ENCODE data around the gene GIPR.

Gene GIPR

DNA sequence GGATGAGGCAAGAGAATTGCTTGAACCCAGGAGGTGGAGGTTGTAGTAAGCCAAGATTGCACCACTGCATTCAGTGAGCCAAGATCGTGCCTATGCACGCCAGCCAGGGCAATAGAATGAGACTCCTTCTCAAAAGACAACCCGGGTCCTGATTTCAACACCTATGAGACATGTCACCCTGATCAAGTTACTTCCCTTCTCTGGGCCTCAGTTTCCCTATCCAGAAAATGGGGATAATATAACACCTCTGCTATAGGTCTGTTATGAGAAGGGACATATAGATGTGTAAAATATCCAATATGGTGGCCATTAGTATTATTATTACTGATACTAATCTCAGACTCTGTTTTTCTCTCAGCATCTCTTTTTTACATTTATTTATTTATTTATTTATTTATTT, 12.9 kb upstream of the GIPR start:
- no peak for DNase-seq (ENCODE audit: low read depth)
- no peak overlapping the region for H3K4me3 ChIP-seq (ENCODE audit: low read depth, low read length)
- no peak for TF ChIP-seq POLR2A (IDR thresholded peaks at IDR 0.05; ENCODE audit: extremely low read depth, insufficient read length)

DNA sequence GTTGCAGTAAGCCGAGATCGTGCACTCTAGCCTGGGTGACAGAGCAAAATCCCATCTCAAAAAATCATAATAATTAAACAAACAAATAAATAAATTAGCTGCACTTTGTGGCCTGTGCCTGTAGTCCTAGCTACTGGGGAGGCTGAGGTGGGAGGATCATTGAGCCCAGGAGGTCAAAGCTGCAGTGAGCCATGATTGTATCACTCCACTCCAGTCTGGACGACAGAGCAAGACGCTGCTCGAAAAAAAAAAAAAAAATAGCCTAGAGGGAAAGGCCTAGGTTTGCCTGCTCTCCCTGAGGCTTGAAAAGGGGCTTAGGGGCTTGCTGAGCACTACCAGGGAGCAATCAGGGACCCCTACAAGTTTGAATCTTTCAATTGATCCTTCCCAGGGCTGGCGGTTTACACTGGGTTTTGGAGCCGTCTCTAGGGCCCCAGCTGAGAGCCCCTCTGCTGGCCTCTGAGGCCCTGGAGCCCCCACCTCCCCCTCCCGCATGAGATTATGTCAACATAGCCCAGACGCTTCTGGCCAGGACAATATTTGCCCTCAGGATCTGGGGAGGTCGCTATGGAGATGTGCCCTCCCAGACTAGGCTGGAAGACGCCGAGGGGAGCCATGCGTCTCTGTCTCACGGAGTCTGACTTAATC, 10.4 kb upstream of the GIPR start:
- DNase-seq (ENCODE audit: low read depth): no peak
- TF ChIP-seq MYC (IDR thresholded peaks at IDR 0.05; ENCODE audit: low read depth, low read length): no peak
- no peak overlapping the region for H3K4me3 ChIP-seq (ENCODE audit: low read depth, low read length)

DNA sequence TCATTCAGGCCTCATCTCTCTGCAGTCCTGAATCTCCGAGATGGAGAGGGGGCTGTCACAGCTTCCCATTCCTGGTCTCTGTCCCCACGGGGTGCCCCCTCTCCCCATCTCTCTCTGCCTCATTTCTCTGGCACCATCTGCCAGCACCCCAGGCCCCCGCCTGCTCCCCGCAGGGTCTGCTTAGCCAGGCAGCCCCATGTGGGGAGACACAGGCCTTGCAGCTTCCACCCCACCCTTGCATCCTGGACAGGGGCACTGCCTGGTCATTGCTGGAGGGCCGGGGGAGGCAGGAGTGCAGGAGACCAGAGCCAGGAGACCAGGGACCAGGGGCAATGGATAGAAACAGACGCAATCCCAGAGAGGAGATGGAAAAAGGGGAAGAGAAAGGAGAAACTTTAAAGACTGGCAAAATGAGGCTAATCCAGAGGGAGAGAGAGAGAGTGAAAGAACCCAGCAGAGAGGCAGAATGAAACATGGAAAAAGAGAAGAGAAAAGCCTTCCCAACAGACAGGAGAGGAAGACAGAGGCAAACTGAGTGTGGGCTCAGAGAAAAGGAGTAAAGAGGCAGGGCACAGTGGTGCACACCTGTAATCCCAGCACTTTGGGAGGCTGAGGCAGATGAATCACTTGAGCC, 8.8 kb upstream of the GIPR start:
- TF ChIP-seq CTCF (IDR thresholded peaks at IDR 0.05; ENCODE audit: low read depth, low read length) (no peak), POLR2A (IDR thresholded peaks at IDR 0.05; ENCODE audit: extremely low read depth, insufficient read length) (no peak), MYC (IDR thresholded peaks at IDR 0.05; ENCODE audit: low read depth, low read length) (no peak), MAX (IDR thresholded peaks at IDR 0.05; ENCODE audit: low read depth, low read length) (no peak)
- H3K4me3 ChIP-seq (ENCODE audit: low read depth, low read length): no peak overlapping the region
- no peak for DNase-seq (ENCODE audit: low read depth)

DNA sequence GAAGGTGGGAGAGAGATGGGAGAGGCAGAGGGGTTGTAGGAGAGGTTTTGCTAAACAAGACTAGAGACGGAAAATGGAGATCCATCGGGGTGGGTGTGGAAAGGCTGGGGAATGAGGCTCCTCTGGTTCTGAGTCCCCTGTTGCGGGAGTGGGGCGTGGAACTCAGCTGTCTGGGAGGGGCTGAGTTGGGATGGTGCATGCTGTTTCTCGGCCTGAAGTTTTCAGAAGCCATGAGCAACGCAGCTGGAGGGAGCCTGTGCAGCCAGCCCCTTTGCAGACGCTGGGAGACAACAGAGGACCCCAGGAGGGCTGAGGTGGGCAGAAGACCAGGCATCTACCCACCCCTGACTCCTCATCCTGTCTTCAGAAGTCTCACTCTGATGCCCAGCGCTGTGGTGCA, 7.4 kb upstream of the GIPR start:
- H3K4me3 ChIP-seq (ENCODE audit: low read depth, low read length): no peak overlapping the region
- TF ChIP-seq CTCF (IDR thresholded peaks at IDR 0.05; ENCODE audit: low read depth, low read length) (no peak), POLR2A (IDR thresholded peaks at IDR 0.05; ENCODE audit: extremely low read depth, insufficient read length) (no peak), MAX (IDR thresholded peaks at IDR 0.05; ENCODE audit: low read depth, low read length) (no peak)
- no peak for DNase-seq (ENCODE audit: low read depth)

- DNase-seq (ENCODE audit: low read depth): peak; percentile 32
- TF ChIP-seq MAX (IDR thresholded peaks at IDR 0.05; ENCODE audit: low read depth, low read length) (no peak), CTCF (IDR thresholded peaks at IDR 0.05; ENCODE audit: low read depth, low read length) (no peak), MYC (IDR thresholded peaks at IDR 0.05; ENCODE audit: low read depth, low read length) (no peak), POLR2A (IDR thresholded peaks at IDR 0.05; ENCODE audit: extremely low read depth, insufficient read length) (no peak)
- no peak overlapping the region for H3K4me3 ChIP-seq (ENCODE audit: low read depth, low read length)
Observed at GRCh38 chr19:45663800-45664199, 4.2 kb upstream of the GIPR start.

- no peak for DNase-seq (ENCODE audit: low read depth)
- TF ChIP-seq POLR2A (IDR thresholded peaks at IDR 0.05; ENCODE audit: extremely low read depth, insufficient read length): no peak
- TF ChIP-seq CTCF (IDR thresholded peaks at IDR 0.05; ENCODE audit: low read depth, low read length): no peak
- TF ChIP-seq MAX (IDR thresholded peaks at IDR 0.05; ENCODE audit: low read depth, low read length): no peak
- no peak for TF ChIP-seq MYC (IDR thresholded peaks at IDR 0.05; ENCODE audit: low read depth, low read length)
- no peak overlapping the region for H3K4me3 ChIP-seq (ENCODE audit: low read depth, low read length)
Observed at GRCh38 chr19:45664575-45664974, 3.4 kb upstream of the GIPR start.

DNA sequence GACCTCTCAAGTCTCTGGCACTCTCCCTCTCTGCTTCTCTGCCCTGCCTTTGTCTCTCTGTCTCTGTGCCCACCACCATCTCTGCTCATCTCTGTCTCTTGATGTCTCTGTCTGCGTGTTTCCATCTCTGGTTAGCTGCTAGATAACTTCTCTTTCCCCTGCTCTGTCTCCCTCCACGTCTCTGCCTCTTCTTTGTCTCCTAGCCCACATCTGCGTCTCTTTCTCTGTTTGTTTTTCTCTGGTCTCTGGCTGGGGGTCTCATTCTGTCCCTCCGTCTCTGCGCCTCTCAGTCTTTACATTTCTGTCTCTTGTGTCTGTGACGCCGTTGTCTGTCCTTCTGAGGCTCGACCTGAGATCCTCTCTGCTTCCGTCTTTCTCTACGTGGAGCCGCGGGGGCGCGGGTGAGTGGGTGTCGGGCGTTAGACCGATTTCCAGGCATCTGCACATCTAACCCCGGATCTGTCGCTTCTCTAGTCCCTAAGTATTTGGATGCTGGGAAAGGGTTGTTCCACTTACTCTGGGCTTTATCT, 386 bp downstream of the GIPR start:
- TF ChIP-seq MYC (IDR thresholded peaks at IDR 0.05; ENCODE audit: low read depth, low read length) (no peak), CTCF (IDR thresholded peaks at IDR 0.05; ENCODE audit: low read depth, low read length) (no peak), MAX (IDR thresholded peaks at IDR 0.05; ENCODE audit: low read depth, low read length) (no peak), POLR2A (IDR thresholded peaks at IDR 0.05; ENCODE audit: extremely low read depth, insufficient read length) (no peak)
- peak; percentile 29 for DNase-seq (ENCODE audit: low read depth)
- H3K4me3 ChIP-seq (ENCODE audit: low read depth, low read length): peak overlapping the region; percentile 54
